Measurements from ENCODE around the gene TSSC4. TPM values are rescaled to one million over a fixed set of nuclear protein-coding genes. Genes with fewer than 3 reads are reported as not detected.

The TSSC4 gene
- total and polyA plus RNA-seq, 2 of the 13 experiments (the other 11 are each of a cell fraction or from before 2014, with no cell fraction given) = 16.2 to 58.6 TPM

GRCh38 chr11:2377511-2378443, 22.8 kb upstream of the TSSC4 start:
- Histone ChIP-seq H3K9ac (ENCODE audit: insufficient read depth, low read depth, low read length) (no peak overlapping the region), H3K79me2 (ENCODE audit: insufficient read depth, low read length) (no peaks in the 10 kb centered on the region), H3K36me3 (replicated peaks in 1 of 2; ENCODE audit: control insufficient read depth in 1 of 2, insufficient read depth in 2 of 2, low read length in 2 of 2) (no peaks in the 10 kb centered on the region), H3K9me3 (ENCODE audit: low read length) (no peaks in the 10 kb centered on the region), H3K27ac (ENCODE audit: extremely low read length, insufficient read depth, low read length) (no peak overlapping the region), H3K4me2 (ENCODE audit: low read depth, low read length) (no peak overlapping the region), H3K27me3 (ENCODE audit: control insufficient read depth in 1 of 2, insufficient read depth in 2 of 2, low read length in 2 of 2) (peaks cover 9 to 77% of the 10 kb centered on the region in 2 experiments), H3K4me1 (ENCODE audit: insufficient read depth, low read length) (peaks cover 7% of the 10 kb centered on the region; the same call in 1 of the 2 replicates), H3K4me3 (replicated peaks in 1 of 3; ENCODE audit: insufficient read depth in 1 of 3, low read depth in 2 of 3, low read length in 3 of 3) (no peak overlapping the region), H4K20me1 (ENCODE audit: insufficient read depth, low read length) (no peaks in the 10 kb centered on the region), H2AFZ (ENCODE audit: low read length) (no peak overlapping the region)
- TF ChIP-seq CEBPZ (IDR thresholded peaks at IDR 0.05; ENCODE audit: low read length) (no peak), TP53 (CRISPR knock-in tag; conservative IDR thresholded peaks at IDR 0.05) (no peak), TCF7 (IDR thresholded peaks at IDR 0.05; ENCODE audit: low read depth) (no peak), PREB (CRISPR knock-in tag; IDR thresholded peaks at IDR 0.05) (no peak), ZNF264 (CRISPR knock-in tag; IDR thresholded peaks at IDR 0.05) (no peak), YY1 (IDR thresholded peaks at IDR 0.05; ENCODE audit: insufficient read depth, insufficient replicate concordance, low read depth, low read length) (no peak), KLF13 (CRISPR knock-in tag; IDR thresholded peaks at IDR 0.05) (no peak), MAF1 (CRISPR knock-in tag; IDR thresholded peaks at IDR 0.05; ENCODE audit: borderline replicate concordance) (no peak)
- FAIRE-seq (no peak), ATAC-seq (no peak), DNase-seq (ENCODE audit: low spot score) (no peak)
- CTCF ChIA-PET (ENCODE audit: low intra/inter-chr PET ratio, low total read pairs) = no interaction called here
- intact Hi-C loops (cut with micrococcal nuclease; ENCODE audit: unreplicated experiment) = no loop called here
- no TSS peak for BruUV-seq (replicated peaks)
- WGBS (ENCODE audit: low lambda C conversion rate) = 60% methylated on average over 31 of the region's 88 CpGs
- POLR2A ChIA-PET = no interaction called here
- in situ Hi-C loops (cut with HindIII; ENCODE audit: extremely low pct_ligation_motif_present, low pct_unique_long_range_greater_than_20kb) = no loop called here

Measured in HepG2 (cell line).